NCI-H69 (cell line): ENCODE measurements around the gene PRDM16.
"Not testable (repeated sequence)": the region's sequence is repeated elsewhere in the genome, so short reads cannot be mapped to it uniquely, and the experiment has no call there.

ENCODE experiments used
- DNase-seq: peaks from one replicate; lab custom pipeline; 2025; lab: John Stamatoyannopoulos, UW

The PRDM16 gene

DNA sequence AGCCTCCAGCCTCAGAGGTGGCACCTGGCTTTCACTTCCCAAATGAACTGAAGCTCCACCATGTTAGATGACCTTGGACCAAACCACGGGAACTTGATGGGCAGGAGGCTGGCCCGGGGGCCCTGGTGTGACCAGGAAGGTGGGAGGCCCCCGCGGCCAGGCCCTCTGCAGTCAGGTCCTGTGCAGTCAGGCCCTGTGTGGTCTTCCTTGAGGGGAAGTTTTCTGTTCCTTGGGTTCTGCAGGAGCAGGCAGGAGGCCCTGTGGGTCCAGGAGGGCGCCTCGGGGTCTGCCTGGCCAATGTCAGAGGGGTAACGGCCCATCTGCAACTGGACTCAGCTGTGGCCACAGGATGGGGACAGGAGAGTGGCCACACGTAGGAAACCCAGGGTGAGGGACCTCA, 13.0 kb downstream of the PRDM16 start:
- no peak for DNase-seq

DNA sequence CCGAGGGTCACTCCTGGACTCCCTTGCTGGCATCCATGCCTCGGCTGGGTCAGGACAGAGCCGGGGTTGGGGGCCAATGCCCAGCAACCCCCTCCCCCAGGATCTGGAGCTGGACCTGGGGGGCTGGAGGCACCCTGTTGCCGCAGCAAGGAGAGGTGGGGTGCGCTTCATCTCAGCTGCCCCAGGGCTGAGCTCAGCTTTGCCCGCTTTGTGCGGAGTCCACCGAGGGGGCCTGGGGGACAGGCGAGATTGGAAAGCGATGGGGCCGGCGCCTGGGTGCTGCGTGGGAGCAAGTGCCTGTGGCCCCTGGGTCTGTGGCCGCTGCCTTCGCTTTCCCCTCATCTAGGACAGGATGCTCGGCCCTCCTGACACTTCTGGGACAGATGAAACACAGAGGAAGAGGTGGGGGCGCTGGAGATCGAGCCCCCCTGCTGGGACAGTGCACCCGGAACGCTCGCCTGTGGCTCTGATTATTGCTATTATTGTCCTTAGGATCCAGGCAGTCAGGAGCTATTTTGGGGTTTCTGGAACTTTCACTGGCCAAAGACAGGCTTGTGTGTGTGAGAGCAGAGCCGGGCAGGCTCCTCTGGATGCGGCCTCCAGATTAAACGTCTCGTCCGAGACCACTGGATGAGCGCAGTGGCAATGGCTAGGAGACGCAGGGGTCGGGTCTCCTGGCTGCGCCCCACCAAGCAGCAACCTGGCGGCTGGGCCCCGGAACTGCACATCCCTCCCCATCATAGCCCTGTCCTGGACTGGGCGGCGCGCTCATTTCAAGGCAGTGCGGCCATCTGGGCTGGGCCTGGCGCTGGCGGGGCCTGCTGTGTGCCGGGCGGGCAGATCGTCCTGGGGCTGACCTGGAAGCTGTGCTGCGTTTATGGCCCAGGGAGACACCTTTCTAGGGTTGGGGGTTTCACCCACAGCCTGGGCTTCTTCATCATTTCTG, 13.8 kb downstream of the PRDM16 start:
- DNase-seq = no peak

DNA sequence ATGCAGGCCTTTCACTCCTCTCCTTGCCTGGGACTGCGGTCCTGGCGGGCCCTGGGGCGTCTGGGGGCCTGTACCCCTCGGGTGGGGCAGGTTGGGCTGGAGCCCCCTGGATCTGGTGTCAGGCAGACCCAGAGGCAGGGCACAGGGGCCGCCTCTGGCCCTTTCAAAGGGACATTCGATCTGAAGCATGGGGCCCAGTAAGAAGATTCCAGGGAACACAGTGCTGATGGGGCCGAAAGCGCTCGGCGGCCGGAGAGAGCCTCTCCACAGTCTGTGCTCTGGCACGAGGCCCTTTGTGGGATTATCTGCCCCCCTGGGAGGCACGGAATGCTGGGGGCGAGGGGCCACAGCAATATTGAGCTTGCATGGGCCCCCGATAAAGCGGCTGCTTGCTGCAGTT, 15.2 kb downstream of the PRDM16 start:
- DNase-seq = no peak

DNA sequence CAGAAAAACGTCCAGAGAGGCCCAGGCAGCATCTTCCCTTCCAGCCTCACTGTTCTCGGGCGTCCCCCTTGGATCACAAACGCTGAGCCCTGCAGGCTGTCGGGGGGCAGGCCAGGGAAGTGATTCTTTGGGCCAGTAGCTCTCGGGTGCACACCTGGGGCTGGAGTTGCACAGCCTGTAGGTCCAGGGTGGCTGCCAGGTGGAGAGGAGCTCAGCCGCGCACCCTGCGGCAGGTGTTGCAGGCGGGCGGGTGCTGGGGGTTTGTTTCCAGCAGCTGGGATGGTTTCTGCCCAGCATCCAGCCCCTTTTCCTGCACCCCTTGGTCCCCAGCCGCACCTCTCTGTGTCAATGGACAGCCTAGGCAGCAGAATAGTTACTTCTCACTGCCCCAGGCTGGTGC, 15.7 kb downstream of the PRDM16 start:
- no peak for DNase-seq

DNA sequence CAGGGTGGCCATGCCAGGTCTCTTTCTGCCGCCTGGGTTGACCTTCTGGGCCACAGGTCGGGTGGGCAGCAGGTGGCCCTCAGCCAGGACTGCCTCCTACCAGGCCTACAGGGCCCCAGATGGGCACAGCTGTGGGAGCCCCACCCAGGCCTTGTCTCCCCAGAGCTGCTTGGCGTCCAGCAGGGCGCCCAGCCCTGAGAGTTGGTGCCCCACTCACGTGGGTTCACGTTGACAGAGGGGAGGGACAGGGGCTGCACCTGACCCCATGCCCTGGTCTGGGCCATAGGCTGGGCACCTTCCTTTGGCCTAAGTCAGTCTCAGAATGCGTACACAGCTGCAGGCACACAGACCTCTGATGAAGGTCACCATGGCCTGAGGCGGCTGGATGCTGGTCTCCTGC, 16.7 kb downstream of the PRDM16 start:
- DNase-seq = no peak

DNA sequence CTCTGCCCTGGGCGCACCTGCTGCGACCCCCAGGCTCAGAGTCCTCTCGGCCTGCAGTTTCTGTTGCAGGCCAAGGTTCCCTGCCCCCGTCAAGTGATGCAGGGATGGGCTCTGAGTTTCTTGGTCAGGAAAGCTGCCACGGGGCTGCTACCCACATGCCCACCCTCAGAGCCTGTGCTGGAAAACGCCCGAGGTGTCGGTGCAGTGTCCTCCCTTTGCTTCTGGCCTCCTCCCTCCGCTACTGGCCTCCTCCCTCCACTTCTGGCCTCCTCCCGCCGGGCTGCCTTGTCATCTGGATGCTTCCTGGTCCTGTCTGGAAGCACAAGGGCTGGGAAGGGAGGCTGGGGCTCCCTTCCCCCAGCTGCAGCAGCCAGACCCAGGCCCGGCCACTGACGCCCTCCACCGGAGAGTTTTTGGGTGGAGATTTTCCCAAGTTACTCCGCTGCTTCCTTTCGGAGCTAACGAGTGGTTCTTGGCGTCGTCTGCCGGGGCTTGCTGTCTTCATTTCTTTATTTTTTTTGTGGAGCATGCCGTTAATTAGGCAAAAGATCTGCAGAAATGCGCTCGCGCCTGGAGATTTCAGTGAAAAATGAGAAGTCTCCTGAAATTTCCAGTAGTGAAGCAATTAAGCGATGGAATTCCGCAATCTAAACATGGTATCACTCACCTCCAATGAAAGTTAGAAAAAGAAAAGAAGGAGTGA, 17.4 kb downstream of the PRDM16 start:
- no peak for DNase-seq

DNA sequence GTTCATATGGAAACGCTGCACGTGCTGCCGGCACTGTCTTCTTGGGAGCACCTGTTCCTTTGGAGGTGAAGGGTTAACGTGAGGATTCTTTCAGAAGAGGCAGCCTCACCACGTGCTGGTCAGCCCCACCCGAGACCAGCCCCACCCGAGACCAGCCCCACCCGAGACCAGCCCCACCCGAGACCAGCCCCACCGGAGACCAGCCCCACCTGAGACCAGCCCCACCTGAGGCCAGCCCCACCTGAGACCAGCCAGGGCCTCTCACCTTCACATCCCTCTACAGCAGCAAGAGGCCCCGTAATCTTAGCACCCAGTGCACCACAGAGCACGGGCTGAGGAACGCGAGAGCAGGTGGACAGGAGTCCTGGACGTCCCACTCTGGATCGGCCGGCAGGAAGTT, 18.0 kb downstream of the PRDM16 start:
- DNase-seq = no peak

DNA sequence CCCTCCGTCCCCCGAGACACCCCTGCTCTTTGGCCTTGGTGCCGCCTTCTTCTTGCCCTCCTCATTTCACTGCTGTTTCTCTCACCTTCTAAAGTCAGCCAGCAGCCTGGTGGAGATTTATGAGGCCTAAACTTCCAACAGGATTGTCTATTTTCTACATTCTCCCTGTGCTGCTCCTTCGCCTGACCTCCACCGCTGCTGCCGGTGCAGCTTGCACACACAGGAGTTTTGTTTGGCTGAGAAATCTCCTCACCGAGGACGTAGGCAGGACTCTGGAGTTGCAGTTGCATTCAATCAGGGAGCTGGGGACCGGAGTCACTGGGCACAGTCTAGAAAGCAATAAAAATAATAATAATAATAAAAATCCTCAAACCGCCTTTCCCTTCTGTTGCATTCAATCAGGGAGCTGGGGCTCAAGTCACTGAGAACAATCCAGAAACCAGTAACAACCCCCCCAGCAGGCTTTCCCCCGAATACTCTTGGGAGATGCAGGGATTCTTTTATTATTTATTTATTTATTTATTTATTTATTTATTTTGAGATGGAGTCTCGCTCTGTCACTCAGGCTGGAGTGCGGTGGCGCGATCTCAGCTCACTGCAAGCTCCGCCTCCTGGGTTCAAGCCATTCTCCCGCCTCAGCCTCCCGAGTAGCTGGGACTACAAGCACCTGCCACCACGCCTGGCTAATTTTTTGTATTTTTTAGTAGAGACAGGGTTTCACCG, 19.1 kb downstream of the PRDM16 start:
- not testable (repeated sequence) for DNase-seq

DNA sequence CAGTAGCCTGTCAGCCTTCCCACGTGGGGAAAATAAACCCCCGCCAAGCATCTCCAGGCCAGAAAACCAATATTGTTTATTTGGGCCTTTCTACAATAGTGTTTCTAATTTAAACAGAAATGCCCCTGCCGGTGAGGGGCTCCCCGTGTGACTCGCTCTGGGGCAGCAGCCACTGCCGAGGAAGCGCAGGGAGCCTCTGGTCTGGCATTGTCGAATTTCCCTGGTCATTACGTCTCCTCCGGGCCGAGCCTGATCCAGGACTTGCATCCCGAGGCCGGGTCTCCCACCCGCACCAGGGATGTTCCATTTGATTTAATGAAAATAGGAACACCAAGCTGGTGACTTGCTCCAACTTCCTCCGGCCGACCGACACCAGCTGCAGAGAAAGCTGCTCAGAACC, 20.5 kb downstream of the PRDM16 start:
- no peak for DNase-seq

DNA sequence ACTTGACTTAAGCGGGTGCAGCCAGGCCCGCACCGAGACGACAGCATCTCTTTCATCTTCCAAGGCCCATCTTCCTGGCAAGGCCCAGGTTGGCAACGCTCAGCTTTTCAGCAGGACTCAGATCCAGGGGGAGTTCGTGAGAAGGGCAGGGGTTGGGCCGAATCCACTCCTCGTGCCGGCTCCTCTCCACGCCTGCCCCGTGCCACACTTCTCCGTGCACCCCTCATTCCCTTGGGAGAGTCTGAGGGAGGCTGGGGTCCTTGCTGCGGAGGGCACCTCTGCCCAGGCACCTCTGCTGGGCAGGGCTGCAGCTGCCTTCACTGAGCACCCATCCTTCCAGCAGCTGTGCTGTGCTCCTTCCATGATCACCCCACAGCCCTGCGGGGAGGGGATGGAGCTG, 22.3 kb downstream of the PRDM16 start:
- no peak for DNase-seq

DNA sequence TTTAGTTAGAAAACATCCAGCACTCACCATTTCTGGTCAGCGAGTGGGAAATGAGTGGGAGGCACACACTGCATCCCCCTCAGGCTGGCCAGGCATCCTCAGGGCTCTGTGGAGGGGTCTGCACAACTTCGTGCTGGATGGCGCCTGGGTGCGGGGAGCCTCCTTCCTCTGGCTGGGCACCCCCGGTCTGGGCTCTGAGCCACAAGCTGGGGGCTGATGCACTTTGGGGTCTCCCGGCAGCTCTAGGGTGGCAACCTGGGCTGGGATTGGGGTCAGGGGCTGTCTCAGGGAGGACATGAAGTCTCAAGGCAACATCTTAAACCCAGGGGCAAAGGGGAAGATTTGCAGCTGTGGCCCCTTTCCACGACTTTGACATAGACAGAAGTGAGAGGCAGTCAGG, 23.5 kb downstream of the PRDM16 start:
- DNase-seq = no peak

DNA sequence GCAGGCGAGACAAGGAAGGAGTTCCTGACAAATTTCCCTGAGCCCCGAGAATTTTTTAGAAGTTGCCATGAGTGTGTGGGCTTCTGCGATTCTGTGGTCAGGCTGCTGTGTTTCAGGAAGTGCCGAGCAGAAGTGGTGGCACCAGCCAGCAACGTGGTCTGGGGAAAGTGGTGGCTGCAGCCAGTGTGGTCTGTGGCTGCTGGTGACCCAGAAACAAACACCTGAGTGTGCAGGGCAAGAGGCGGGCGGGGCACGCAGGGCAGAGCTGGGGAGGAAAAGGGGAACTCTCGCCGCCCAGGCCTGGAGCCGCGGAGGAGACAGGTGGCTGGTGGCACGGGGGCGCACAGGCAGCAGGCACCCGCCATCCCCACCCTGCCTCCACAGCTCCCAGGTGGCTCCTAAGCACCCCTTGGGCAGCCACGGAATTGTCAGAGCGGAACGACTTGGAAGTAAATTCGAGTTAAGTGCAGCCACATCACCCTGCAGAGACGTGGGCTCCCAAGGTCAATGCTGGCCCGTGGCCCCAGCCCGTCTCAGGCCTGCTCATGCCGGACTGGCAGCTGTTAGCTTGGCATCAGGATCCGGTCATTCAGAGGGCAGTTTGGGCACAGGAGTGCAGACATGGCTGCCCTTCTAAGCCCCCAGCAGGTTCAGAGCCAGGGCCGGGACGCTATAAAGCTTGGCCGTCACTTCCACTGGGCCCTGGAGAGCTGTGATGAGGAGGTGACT, 25.1 kb downstream of the PRDM16 start:
- DNase-seq = no peak

DNA sequence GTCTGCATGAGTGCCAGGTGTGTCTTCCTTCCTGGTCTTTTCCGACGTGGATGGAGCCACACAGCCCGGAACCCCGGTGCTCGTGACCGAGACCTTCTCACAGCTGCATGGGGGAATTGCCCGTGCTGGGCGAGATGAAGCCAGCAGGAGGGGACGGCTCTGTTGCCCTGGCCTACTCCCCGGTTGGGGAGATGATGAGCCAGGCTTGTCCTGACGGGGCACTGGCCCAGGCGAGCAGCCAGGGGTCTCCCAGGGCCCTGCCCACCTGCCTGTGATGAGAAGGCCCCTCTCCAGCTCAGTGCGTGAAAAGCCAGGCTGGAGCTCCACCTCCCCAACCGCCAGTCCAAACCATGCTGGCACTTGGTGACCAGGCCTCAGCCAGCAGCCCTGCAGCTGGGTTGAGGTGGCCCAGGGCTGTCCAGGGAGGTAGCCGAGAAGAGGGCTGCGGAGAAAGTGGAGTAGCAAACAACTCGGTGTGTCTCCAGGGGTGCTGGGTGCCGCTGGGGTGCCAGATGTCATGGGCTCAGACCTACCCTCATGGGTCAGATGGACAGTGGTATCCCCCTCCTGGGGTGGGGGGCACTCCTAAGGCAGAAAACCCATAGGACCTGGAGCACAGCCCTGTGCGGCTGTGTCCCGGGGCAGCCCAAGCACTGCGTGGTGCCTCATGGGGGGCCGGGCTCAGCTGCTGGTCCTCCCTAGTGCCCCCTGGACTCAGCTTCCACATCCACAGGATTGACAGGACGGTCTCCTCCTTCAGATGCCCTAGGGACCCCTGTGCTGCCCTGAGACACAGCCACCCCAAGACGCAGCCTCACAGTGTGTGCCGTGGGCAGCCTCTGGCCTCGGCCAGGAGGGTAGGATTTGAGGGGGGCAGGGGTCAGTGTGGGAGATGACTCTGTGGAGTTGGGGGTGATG, 26.1 kb downstream of the PRDM16 start:
- no peak for DNase-seq

DNA sequence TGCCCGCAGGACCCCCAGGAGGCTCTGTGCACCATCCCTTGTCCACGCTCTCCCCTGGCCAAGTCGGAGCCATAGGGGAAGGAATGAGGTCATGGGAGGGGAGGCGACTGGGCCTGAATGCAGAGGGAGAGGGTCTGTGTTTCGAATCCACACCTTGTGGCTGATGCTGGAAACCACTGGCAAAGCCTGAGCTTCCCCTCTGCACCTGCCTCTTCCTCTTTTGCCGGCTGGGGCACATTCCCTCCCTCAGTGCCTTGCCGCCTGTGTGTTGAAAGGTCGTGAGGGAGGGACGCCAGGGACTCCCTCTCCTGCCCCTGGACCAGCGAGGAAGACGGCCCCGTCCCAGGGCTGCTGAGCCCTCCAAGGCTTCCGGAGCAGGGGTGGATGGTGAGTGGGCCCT, 27.3 kb downstream of the PRDM16 start:
- DNase-seq = no peak

DNA sequence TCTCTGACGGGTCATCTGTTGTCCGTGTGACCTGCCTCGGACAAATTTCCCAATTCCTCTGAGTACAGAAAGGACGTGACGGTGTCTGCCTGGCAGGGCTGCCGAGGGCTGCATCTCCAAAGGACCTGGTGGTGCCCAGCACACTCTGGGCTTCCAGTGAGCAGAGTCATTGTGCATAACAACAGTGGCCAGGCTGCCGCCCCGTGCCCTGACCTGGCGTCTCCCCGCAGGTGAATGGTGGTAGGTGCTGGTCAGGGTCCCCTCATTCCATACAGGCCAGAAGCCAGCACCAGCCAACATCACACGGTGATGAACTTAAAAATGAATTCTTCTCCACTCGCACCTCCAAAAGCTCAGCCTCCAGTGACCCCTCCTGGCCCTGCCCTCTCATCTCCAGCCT, 28.2 kb downstream of the PRDM16 start:
- no peak for DNase-seq

DNA sequence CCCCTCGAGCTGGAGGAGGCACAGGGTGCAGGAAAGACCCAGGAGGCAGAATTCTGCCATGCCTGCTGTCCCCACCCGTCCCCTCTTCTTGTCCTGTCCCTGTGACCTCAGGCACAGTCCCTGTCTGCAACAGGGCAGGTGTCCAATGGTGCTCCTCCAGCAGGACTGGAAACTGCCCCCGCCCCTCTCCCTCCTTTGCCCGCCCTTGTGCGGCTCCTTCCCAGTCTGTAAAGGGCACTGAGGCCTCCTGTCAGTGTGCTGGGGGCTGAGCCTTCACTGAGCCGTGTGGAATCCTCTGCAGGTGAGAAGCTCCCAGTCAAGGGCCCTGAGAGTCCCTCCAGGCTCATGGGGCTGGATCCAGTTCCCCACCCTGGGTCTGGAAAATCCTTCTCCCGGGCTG, 28.9 kb downstream of the PRDM16 start:
- DNase-seq = no peak

DNA sequence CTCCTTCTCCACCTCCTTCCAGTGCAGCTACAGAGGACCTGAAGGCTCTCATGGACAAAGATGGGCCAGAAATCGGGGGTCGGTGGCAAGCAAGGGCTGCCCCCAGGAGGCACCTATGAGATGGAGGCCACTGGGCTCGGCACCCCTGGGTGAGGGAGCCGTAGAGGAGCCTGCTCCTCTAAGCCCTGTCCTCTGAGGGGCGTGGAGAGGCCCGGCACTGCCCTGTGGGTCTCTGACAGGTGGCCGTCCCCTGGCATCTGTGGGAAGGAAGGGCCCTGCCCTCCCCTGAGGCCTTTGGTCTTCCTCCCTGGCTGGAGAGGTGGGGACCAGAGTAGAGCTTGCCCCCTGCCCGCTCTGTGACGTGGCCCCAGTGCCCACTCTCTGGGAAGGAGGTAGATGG, 30.9 kb downstream of the PRDM16 start:
- DNase-seq = no peak

DNA sequence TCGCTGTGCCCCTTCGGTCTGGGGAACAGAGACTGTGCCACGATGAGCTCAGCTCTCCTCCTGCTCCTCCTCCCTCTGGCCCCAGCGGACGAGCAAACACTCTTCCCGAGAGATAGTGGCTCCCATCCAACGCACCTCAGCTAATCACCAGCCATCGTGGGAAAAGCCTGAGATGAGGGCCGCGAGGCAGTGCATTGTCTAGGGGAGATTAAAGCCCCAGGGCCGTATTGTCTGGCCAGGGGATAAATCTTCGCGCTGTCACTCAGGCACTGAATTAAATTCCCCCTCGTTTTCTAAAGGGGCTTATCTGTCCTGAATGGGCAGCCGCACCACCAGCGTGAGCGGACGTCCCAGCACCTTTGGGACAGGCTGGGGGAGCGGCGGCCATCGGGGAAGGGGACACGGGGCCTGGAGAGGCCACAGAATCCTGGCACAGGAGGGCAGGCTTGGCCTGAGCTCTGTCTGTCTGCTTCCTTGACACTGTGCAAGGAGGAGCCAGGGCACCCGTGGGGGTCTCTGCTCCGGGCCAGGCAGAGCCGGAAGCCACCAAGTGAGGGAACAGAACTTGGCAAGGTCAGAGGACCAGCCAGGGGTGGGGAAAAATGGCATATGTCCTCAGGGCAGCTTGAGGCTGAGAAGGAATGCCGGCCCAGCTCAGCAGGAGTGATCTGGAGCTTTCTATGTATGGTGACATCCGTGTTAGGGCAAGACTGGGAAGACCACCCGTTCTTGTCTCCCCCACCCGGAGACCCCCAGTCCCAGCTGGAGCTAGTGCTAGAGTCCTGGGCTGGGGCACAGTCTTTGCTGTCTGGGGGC, 32.3 kb downstream of the PRDM16 start:
- peak; percentile 0 for DNase-seq

DNA sequence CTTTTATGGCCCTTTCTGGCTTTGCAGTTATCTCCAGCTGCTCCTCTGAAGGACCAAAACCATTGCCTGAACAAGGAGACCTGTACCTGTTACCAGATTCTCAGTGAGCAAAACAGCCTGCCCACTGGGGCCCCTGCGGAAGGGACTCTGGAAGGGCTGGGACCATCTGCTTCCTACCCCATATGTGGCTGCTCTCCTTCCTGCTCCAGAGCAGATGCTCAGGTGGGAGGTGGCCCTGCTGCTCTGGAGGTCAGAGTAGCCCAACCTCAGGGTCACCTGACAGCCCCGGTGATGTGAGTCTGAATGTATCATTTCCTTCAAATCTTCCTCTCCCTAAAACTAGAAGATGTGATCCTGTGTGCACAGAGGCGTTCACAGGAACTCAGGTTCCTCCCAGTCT, 33.6 kb downstream of the PRDM16 start:
- no peak for DNase-seq
